ENCODE data around the gene VPS37D.
A peak's percentile ranks its signal among the peaks of the same experiment; 100 is the strongest.

Gene VPS37D

GRCh38 chr7:73680501-73680900, 12.9 kb downstream of the VPS37D start:
- H3K79me2 ChIP-seq (ENCODE audit: control insufficient read depth, insufficient read depth, low read length, unreplicated experiment): peaks cover 62% of the 10 kb centered on the region

DNA sequence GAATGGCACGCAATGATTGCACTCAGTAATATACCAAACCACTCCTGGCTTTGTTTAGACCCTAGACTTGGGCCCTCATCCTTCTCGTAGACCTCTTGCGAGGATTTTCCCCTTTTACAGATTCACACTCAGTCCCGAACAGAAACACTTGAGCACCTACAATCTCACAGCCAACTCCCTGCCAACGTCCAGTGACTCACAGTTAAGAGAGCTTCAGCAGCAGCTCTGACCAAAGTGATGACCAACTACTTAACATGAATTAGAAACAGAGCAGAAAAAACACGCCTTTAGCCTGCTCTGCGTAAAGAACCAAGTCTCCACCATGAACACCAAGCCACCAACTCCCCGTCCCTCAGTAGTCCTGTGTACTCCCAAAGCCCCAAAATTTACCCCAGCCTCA, 13.4 kb downstream of the VPS37D start:
- Histone ChIP-seq H3K27ac (ENCODE audit: low read depth, low read length) (no peak overlapping the region), H3K36me3 (ENCODE audit: insufficient read depth, low read length) (0 out of 2 replicates have a peak, but pooled peaks cover 5% of the 10 kb centered on the region), H3K4me3 (ENCODE audit: low read depth, low read length) (peak overlapping the region; percentile 98), H3K27me3 (ENCODE audit: insufficient read depth, low read length) (no peaks in the 10 kb centered on the region), H2AFZ (ENCODE audit: low read length, unreplicated experiment) (no peak overlapping the region), H3K4me1 (ENCODE audit: control insufficient read depth, insufficient read depth, low read length, unreplicated experiment) (peaks cover 17% of the 10 kb centered on the region), H3K79me2 (ENCODE audit: control insufficient read depth, insufficient read depth, low read length, unreplicated experiment) (peaks cover 66% of the 10 kb centered on the region)

More at GRCh38 chr7:73680501-73680900, 12.9 kb downstream of the VPS37D start:
- Histone ChIP-seq H3K27ac (ENCODE audit: low read depth, low read length) (no peak overlapping the region), H2AFZ (ENCODE audit: low read length, unreplicated experiment) (no peak overlapping the region), H3K36me3 (ENCODE audit: insufficient read depth, low read length) (0 out of 2 replicates have a peak, but pooled peaks cover 5% of the 10 kb centered on the region), H3K4me3 (ENCODE audit: low read depth, low read length) (peak overlapping the region; percentile 98; the same call in 1 of the 2 replicates), H3K4me1 (ENCODE audit: control insufficient read depth, insufficient read depth, low read length, unreplicated experiment) (peaks cover 17% of the 10 kb centered on the region), H3K27me3 (ENCODE audit: insufficient read depth, low read length) (no peaks in the 10 kb centered on the region)

DNA sequence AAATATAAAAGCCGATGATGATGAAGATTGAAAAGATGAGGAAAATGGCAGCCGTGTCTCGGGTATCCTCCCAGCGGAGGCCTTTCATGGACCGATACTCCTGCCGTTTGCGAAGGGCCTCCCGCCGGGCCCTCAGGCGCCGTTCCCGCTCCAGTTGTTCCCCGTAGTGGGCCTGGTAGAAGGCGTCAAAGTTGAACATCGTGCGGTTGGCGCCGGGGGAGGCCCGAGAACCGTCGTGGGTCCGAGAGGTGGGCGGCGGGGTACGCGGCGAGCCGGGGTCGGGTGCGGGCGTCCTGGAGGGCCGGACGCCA, 15.1 kb downstream of the VPS37D start:
- Histone ChIP-seq H3K36me3 (ENCODE audit: insufficient read depth, low read length) (0 out of 2 replicates have a peak, but pooled peaks cover 5% of the 10 kb centered on the region), H3K27ac (ENCODE audit: low read depth, low read length) (peak overlapping the region; percentile 28; the same call in 1 of the 2 replicates), H3K27me3 (ENCODE audit: insufficient read depth, low read length) (no peaks in the 10 kb centered on the region), H3K79me2 (ENCODE audit: control insufficient read depth, insufficient read depth, low read length, unreplicated experiment) (peaks cover 80% of the 10 kb centered on the region), H3K4me3 (ENCODE audit: low read depth, low read length) (peak overlapping the region; percentile 98), H3K4me1 (ENCODE audit: control insufficient read depth, insufficient read depth, low read length, unreplicated experiment) (peaks cover 17% of the 10 kb centered on the region), H2AFZ (ENCODE audit: low read length, unreplicated experiment) (peak overlapping the region; percentile 61)

GRCh38 chr7:73683056-73683787, 15.6 kb downstream of the VPS37D start, which contains the start of the genes BUD23 and DNAJC30:
Gene BUD23, plus strand, starts transcription at chr7:73683597. Its CDS starts 29 bp downstream, at chr7:73683626.
Gene DNAJC30, minus strand, starts transcription at chr7:73683453. Its CDS starts 30 bp downstream, at chr7:73683423.
- Histone ChIP-seq H2AFZ (ENCODE audit: low read length, unreplicated experiment) (peak within 1 kb of the TSS; percentile 98), H3K4me3 (ENCODE audit: low read depth, low read length) (peak within 1 kb of the TSS; percentile 98), H3K79me2 (ENCODE audit: control insufficient read depth, insufficient read depth, low read length, unreplicated experiment) (peaks cover 80% of the 10 kb centered on the region), H3K27me3 (ENCODE audit: insufficient read depth, low read length) (no peaks in the 10 kb centered on the region), H3K4me1 (ENCODE audit: control insufficient read depth, insufficient read depth, low read length, unreplicated experiment) (peaks cover 17% of the 10 kb centered on the region), H3K36me3 (ENCODE audit: insufficient read depth, low read length) (no peaks in the 10 kb centered on the region), H3K27ac (ENCODE audit: low read depth, low read length) (peak within 1 kb of the TSS; percentile 41)

GRCh38 chr7:73683788-73684693, 16.4 kb downstream of the VPS37D start:
- Histone ChIP-seq H3K36me3 (ENCODE audit: insufficient read depth, low read length) (no peaks in the 10 kb centered on the region), H3K4me1 (ENCODE audit: control insufficient read depth, insufficient read depth, low read length, unreplicated experiment) (peaks cover 17% of the 10 kb centered on the region), H3K79me2 (ENCODE audit: control insufficient read depth, insufficient read depth, low read length, unreplicated experiment) (peaks cover 80% of the 10 kb centered on the region), H2AFZ (ENCODE audit: low read length, unreplicated experiment) (peak overlapping the region; percentile 98), H3K4me3 (ENCODE audit: low read depth, low read length) (peak overlapping the region; percentile 98), H3K27me3 (ENCODE audit: insufficient read depth, low read length) (no peaks in the 10 kb centered on the region), H3K27ac (ENCODE audit: low read depth, low read length) (peak overlapping the region; percentile 41)

DNA sequence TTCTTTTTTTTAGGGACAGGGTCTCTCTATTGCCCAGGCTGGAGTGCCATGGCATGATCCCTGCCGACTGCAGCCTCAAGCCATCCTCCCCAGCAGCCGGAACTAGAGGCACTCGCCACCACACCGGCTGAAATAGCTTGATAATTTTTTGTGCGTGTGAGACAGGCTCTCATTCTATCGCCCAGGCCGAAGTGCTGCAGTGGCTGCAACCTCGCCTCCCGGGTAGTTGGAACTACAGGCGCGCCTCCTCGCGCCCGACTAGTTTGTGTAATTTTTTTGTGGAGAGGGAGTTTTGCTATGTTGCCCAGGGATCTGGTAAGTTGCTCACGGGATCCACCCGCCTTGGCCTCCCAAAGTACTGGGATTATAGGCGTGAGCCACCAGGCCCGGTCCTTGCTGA, 17.7 kb downstream of the VPS37D start:
- peaks cover 17% of the 10 kb centered on the region for H3K4me1 ChIP-seq (ENCODE audit: control insufficient read depth, insufficient read depth, low read length, unreplicated experiment)
- no peak overlapping the region for H3K4me3 ChIP-seq (ENCODE audit: low read depth, low read length)
- H3K79me2 ChIP-seq (ENCODE audit: control insufficient read depth, insufficient read depth, low read length, unreplicated experiment): peaks cover 69% of the 10 kb centered on the region
- H3K27me3 ChIP-seq (ENCODE audit: insufficient read depth, low read length): no peaks in the 10 kb centered on the region
- H3K27ac ChIP-seq (ENCODE audit: low read depth, low read length): no peak overlapping the region
- no peaks in the 10 kb centered on the region for H3K36me3 ChIP-seq (ENCODE audit: insufficient read depth, low read length)
- no peak overlapping the region for H2AFZ ChIP-seq (ENCODE audit: low read length, unreplicated experiment)

GRCh38 chr7:73688288-73688687, 20.7 kb downstream of the VPS37D start:
- Histone ChIP-seq H3K4me1 (ENCODE audit: control insufficient read depth, insufficient read depth, low read length, unreplicated experiment) (no peaks in the 10 kb centered on the region), H3K27ac (ENCODE audit: low read depth, low read length) (no peak overlapping the region), H3K36me3 (ENCODE audit: insufficient read depth, low read length) (0 out of 2 replicates have a peak, but pooled peaks cover 2% of the 10 kb centered on the region), H3K27me3 (ENCODE audit: insufficient read depth, low read length) (no peaks in the 10 kb centered on the region), H3K79me2 (ENCODE audit: control insufficient read depth, insufficient read depth, low read length, unreplicated experiment) (peaks cover 42% of the 10 kb centered on the region), H3K4me3 (ENCODE audit: low read depth, low read length) (no peak overlapping the region), H2AFZ (ENCODE audit: low read length, unreplicated experiment) (no peak overlapping the region)

- Histone ChIP-seq H3K36me3 (ENCODE audit: insufficient read depth, low read length) (peaks cover 2% of the 10 kb centered on the region; the same call in 1 of the 2 replicates), H3K27ac (ENCODE audit: low read depth, low read length) (no peak overlapping the region), H3K4me1 (ENCODE audit: control insufficient read depth, insufficient read depth, low read length, unreplicated experiment) (no peaks in the 10 kb centered on the region), H3K27me3 (ENCODE audit: insufficient read depth, low read length) (no peaks in the 10 kb centered on the region), H2AFZ (ENCODE audit: low read length, unreplicated experiment) (no peak overlapping the region), H3K4me3 (ENCODE audit: low read depth, low read length) (no peak overlapping the region), H3K79me2 (ENCODE audit: control insufficient read depth, insufficient read depth, low read length, unreplicated experiment) (peaks cover 21% of the 10 kb centered on the region)
Observed at GRCh38 chr7:73690646-73691045, 23.0 kb downstream of the VPS37D start.

DNA sequence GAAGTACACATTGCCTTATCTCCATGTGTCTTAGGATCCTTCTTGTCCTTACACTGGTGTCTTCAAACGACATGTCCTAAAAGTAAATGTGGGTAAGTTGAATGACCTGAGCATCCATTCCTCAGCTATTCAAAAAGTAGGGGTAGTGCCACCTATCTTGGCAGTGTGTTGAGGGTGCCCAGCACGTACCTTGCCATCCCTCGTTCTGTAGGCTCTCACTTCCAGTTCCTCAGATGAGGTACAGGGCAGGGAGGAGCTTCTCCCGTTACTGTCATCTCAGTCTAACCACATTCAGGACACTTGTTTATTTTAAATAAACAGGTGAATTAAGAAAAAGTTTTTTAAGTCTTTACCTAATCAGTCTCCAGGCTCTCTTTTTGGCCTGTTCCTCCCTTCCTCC, 28.7 kb downstream of the VPS37D start:
- no peaks in the 10 kb centered on the region for H3K27me3 ChIP-seq (ENCODE audit: insufficient read depth, low read length)
- H3K79me2 ChIP-seq (ENCODE audit: control insufficient read depth, insufficient read depth, low read length, unreplicated experiment): no peaks in the 10 kb centered on the region
- H3K36me3 ChIP-seq (ENCODE audit: insufficient read depth, low read length): peaks cover 13% of the 10 kb centered on the region; the same call in 1 of the 2 replicates
- H2AFZ ChIP-seq (ENCODE audit: low read length, unreplicated experiment): no peak overlapping the region
- no peak overlapping the region for H3K27ac ChIP-seq (ENCODE audit: low read depth, low read length)
- H3K4me1 ChIP-seq (ENCODE audit: control insufficient read depth, insufficient read depth, low read length, unreplicated experiment): no peaks in the 10 kb centered on the region
- no peak overlapping the region for H3K4me3 ChIP-seq (ENCODE audit: low read depth, low read length)

DNA sequence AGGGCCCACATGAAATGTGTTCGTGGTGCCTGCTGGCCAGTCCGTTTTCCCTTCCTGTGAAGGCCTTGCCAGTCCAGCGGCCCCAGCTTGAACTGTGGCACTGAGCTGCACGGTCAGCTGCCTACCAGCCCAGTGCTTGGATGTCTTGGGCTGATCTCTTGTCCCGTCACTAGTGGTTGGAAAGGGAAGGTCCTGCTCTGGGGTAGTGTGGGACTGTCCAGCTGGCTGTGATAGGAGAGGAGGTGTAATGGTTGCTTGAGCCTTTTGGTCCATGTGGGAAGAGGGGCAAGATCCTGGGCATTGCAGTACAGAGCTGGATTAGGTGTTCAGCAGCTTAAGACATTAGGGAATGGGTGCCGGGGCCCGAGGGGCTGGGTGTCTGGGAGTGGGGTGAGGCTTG, 30.8 kb downstream of the VPS37D start:
- Histone ChIP-seq H3K79me2 (ENCODE audit: control insufficient read depth, insufficient read depth, low read length, unreplicated experiment) (peaks cover 5% of the 10 kb centered on the region), H2AFZ (ENCODE audit: low read length, unreplicated experiment) (no peak overlapping the region), H3K36me3 (ENCODE audit: insufficient read depth, low read length) (peaks cover 18% of the 10 kb centered on the region; the same call in 1 of the 2 replicates), H3K4me3 (ENCODE audit: low read depth, low read length) (no peak overlapping the region), H3K4me1 (ENCODE audit: control insufficient read depth, insufficient read depth, low read length, unreplicated experiment) (no peaks in the 10 kb centered on the region), H3K27ac (ENCODE audit: low read depth, low read length) (no peak overlapping the region), H3K27me3 (ENCODE audit: insufficient read depth, low read length) (no peaks in the 10 kb centered on the region)
